Testis (tissue), 2 donors: ENCODE measurements around the gene SERTAD4.

Experiments used
- POLR2A ChIP-seq: fragments of 450-650 bp; IDR thresholded peaks from one replicate; pipeline ENCODE4 v1.6.1; 2017; ENCODE audit warnings: antibody characterized with exemption, mild to moderate bottlenecking, moderate library complexity
- TF ChIP-seq, protein P1 (sequence below), 3 experiments: fragments of 450-650 bp in 2 of 3; fragments of 200-600 bp in 1 of 3; sonication (generic) in 1 of 3; IDR thresholded peaks; one replicate each; pipeline ENCODE4 v1.5.1; 2016 to 2019; ENCODE audit warnings: antibody characterized with exemption in 3 of 3, mild to moderate bottlenecking in 2 of 3, moderate library complexity in 1 of 3

DNA sequence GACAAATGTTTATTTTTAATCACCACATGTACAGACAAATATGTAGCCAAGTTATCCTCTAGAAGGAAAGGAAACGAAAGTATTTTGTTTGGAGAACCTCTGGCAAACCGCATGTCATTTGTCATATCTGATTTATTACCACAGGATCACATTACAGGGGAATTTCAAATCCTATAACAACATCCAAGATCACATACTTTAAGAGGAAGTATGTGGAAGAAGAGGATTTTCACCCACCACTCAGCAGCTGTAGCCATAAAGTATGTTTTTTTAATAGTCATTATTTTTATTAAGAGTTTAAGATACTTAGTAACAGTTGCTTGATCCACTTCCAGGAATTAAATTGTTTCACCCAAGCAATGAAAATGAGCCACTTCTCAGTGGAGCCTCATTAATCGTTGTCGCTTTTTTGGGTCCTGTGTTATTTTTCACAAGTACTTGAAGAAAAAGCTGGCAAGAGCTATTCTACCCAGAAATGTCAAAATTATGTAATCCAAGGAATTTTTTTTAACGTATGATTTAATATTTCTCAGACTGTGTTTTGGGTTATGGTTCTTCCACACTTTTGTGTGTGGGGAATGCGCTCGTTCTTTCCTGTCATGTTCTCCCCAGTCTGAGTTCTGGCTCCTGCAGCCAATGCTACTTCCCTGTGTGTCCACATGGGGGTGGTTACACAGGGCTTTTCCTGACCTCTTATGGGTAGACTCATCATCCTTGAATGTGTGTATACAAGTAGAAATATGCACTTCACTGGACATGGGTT lies 6.9 kb downstream of the SERTAD4 start:
- TF ChIP-seq, protein P1, sequence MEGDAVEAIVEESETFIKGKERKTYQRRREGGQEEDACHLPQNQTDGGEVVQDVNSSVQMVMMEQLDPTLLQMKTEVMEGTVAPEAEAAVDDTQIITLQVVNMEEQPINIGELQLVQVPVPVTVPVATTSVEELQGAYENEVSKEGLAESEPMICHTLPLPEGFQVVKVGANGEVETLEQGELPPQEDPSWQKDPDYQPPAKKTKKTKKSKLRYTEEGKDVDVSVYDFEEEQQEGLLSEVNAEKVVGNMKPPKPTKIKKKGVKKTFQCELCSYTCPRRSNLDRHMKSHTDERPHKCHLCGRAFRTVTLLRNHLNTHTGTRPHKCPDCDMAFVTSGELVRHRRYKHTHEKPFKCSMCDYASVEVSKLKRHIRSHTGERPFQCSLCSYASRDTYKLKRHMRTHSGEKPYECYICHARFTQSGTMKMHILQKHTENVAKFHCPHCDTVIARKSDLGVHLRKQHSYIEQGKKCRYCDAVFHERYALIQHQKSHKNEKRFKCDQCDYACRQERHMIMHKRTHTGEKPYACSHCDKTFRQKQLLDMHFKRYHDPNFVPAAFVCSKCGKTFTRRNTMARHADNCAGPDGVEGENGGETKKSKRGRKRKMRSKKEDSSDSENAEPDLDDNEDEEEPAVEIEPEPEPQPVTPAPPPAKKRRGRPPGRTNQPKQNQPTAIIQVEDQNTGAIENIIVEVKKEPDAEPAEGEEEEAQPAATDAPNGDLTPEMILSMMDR (IDR thresholded peaks at IDR 0.05) = no peak
- TF ChIP-seq POLR2A = no peak
